ENCODE measurements around the gene SF3A2. TPM values are rescaled to one million over a fixed set of nuclear protein-coding genes. Genes with fewer than 3 reads are reported as not detected.
"Not testable (repeated sequence)": the region's sequence is repeated elsewhere in the genome, so short reads cannot be mapped to it uniquely, and the experiment has no call there.

Gene SF3A2
- total and polyA plus RNA-seq, 7 donors, result 16.9 to 61.3 (median 26.4) TPM

GRCh38 chr19:2277138-2277537 lies 40.5 kb downstream of the SF3A2 start:
- peaks cover 0 to 49% (median 46%) of the 10 kb centered on the region in 4 donors for H3K4me1 ChIP-seq
- no peak overlapping the region for H3K4me3 ChIP-seq
- no peaks in the 10 kb centered on the region for H3K9me3 ChIP-seq
- intact Hi-C loops (cut with DNase I), result no loop called here
- no peak overlapping the region for H3K27ac ChIP-seq
- no peak for DNase-seq
- H3K36me3 ChIP-seq, result peaks cover 6 to 23% (median 9%) of the 10 kb centered on the region in 4 donors
- WGBS, 2 donors, result 81 to 82% methylated on average over 9 of the region's 9 CpGs
- no peaks in the 10 kb centered on the region for H3K27me3 ChIP-seq
- TF ChIP-seq POLR2A (IDR thresholded peaks at IDR 0.05), result no peak

- DNase-seq, result no peak
- peaks cover 0 to 13% (median 3%) of the 10 kb centered on the region in 4 donors for H3K36me3 ChIP-seq
- H3K9me3 ChIP-seq, result no peaks in the 10 kb centered on the region
- TF ChIP-seq CTCF (IDR thresholded peaks at IDR 0.05) (no peak), EP300 (IDR thresholded peaks at IDR 0.05) (no peak), POLR2AphosphoS5 (IDR thresholded peaks at IDR 0.05) (no peak), POLR2A (IDR thresholded peaks at IDR 0.05) (no peak)
- H3K27ac ChIP-seq, result no peak overlapping the region
- H3K4me3 ChIP-seq, result no peak overlapping the region
- 28 to 78% methylated on average over 33 of the region's 33 CpGs for WGBS, 2 donors
- H3K27me3 ChIP-seq, result no peaks in the 10 kb centered on the region
- intact Hi-C loops (cut with DNase I), result no loop called here
- peaks cover 0 to 42% (median 39%) of the 10 kb centered on the region in 4 donors for H3K4me1 ChIP-seq
Observed at GRCh38 chr19:2278459-2279158, 42.0 kb downstream of the SF3A2 start.

- TF ChIP-seq POLR2AphosphoS5 (IDR thresholded peaks at IDR 0.05) (no peak), POLR2A (IDR thresholded peaks at IDR 0.05) (no peak), CTCF (IDR thresholded peaks at IDR 0.05) (no peak), EP300 (IDR thresholded peaks at IDR 0.05) (no peak)
- Histone ChIP-seq H3K9me3 (no peaks in the 10 kb centered on the region), H3K27me3 (peaks cover 0 to 5% (median 0%) of the 10 kb centered on the region in 3 donors), H3K36me3 (peaks cover 0 to 9% (median 3%) of the 10 kb centered on the region in 4 donors), H3K4me1 (peaks cover 0 to 23% (median 20%) of the 10 kb centered on the region in 4 donors), H3K27ac (no peak overlapping the region), H3K4me3 (no peak overlapping the region)
- WGBS, 2 donors, result 46 to 71% methylated on average over 26 of the region's 26 CpGs
- no peak for DNase-seq
- intact Hi-C loops (cut with DNase I), result no loop called here
Observed at GRCh38 chr19:2280633-2281264, 44.1 kb downstream of the SF3A2 start.

GRCh38 chr19:2281265-2282061 lies 44.8 kb downstream of the SF3A2 start:
- H3K36me3 ChIP-seq; intact Hi-C loops (cut with DNase I); H3K9me3 ChIP-seq; H3K27me3 ChIP-seq; DNase-seq: not testable (repeated sequence)
- WGBS, 2 donors, result 20 to 27% methylated on average over 16 of the region's 16 CpGs
- H3K4me3 ChIP-seq, result peak overlapping the region in 3 of 4 donors; percentile 25 to 39 (median 39)
- H3K27ac ChIP-seq, result peak overlapping the region in 2 of 4 donors; percentile 33 to 40
- peaks cover 0 to 16% (median 13%) of the 10 kb centered on the region in 4 donors for H3K4me1 ChIP-seq

- Histone ChIP-seq H3K4me3 (peak within 1 kb of the TSS in 3 of 4 donors; percentile 25 to 39 (median 39)), H3K27me3 (peaks cover 0 to 5% (median 0%) of the 10 kb centered on the region in 3 donors), H3K9me3 (no peaks in the 10 kb centered on the region), H3K27ac (peak within 1 kb of the TSS in 2 of 4 donors; percentile 33 to 40), H3K36me3 (no peaks in the 10 kb centered on the region), H3K4me1 (peaks cover 0 to 15% (median 12%) of the 10 kb centered on the region in 4 donors)
- no peak for TF ChIP-seq EP300 (IDR thresholded peaks at IDR 0.05)
- peak in 3 of 4 donors; percentile 7 to 18 (median 13) for TF ChIP-seq POLR2AphosphoS5 (IDR thresholded peaks at IDR 0.05)
- 8 to 10% methylated on average over 41 of the region's 41 CpGs for WGBS, 2 donors
- intact Hi-C loops (cut with DNase I), result no loop called here
- DNase-seq, result peak; percentile 89
Observed at GRCh38 chr19:2282062-2282861, 45.6 kb downstream of the SF3A2 start, which contains the start of gene PEAK3. TSS of gene PEAK3 (minus strand) at chr19:2282175. CDS start at chr19:2280931, 1,244 bp downstream.

Data from sigmoid colon (tissue), 7 donors.